ENCODE data around the gene DIO3. TPM values are rescaled to one million over a fixed set of nuclear protein-coding genes. Genes with fewer than 3 reads are reported as not detected.

Gene DIO3
- total RNA-seq, 1 donor from 2014 or later: 1.9 TPM

GRCh38 chr14:101590616-101591015, 29.3 kb downstream of the DIO3 start:
- H3K9me3 ChIP-seq: no peaks in the 10 kb centered on the region
- intact Hi-C loops (cut with DNase I): no loop called here
- no peak overlapping the region for H3K27ac ChIP-seq
- DNase-seq (no peak), ATAC-seq (no peak)
- no peak for TF ChIP-seq CTCF (IDR thresholded peaks at IDR 0.05)
- H3K4me3 ChIP-seq: no peak overlapping the region
- no peaks in the 10 kb centered on the region for H3K4me1 ChIP-seq
- no peaks in the 10 kb centered on the region for H3K36me3 ChIP-seq
- no peaks in the 10 kb centered on the region for H3K27me3 ChIP-seq (ENCODE audit: low read depth)

- Histone ChIP-seq H3K36me3 (no peaks in the 10 kb centered on the region), H3K27me3 (ENCODE audit: low read depth) (no peaks in the 10 kb centered on the region), H3K4me1 (no peaks in the 10 kb centered on the region), H3K27ac (no peak overlapping the region), H3K4me3 (no peak overlapping the region), H3K9me3 (no peaks in the 10 kb centered on the region)
- no peak for TF ChIP-seq CTCF (IDR thresholded peaks at IDR 0.05)
- ATAC-seq: no peak
- no peak for DNase-seq
- intact Hi-C loops (cut with DNase I): no loop called here
These were observed 29.8 kb downstream of the DIO3 start for GRCh38 chr14:101591121-101591520.

- no peak overlapping the region for H3K4me3 ChIP-seq
- ATAC-seq: no peak
- intact Hi-C loops (cut with DNase I): no loop called here
- H3K36me3 ChIP-seq: no peaks in the 10 kb centered on the region
- H3K27me3 ChIP-seq (ENCODE audit: low read depth): no peaks in the 10 kb centered on the region
- H3K4me1 ChIP-seq: peaks cover 3% of the 10 kb centered on the region
- no peak for TF ChIP-seq CTCF (IDR thresholded peaks at IDR 0.05)
- DNase-seq: no peak
- H3K27ac ChIP-seq: no peak overlapping the region
- no peaks in the 10 kb centered on the region for H3K9me3 ChIP-seq
These were observed 30.3 kb downstream of the DIO3 start for GRCh38 chr14:101591582-101591981.

- no peaks in the 10 kb centered on the region for H3K36me3 ChIP-seq
- no peak for TF ChIP-seq CTCF (IDR thresholded peaks at IDR 0.05)
- ATAC-seq (no peak), DNase-seq (no peak)
- intact Hi-C loops (cut with DNase I): no loop called here
- no peaks in the 10 kb centered on the region for H3K27me3 ChIP-seq (ENCODE audit: low read depth)
- no peaks in the 10 kb centered on the region for H3K9me3 ChIP-seq
- H3K4me3 ChIP-seq: no peak overlapping the region
- peaks cover 9% of the 10 kb centered on the region for H3K4me1 ChIP-seq
- no peak overlapping the region for H3K27ac ChIP-seq
These were observed 32.3 kb downstream of the DIO3 start for GRCh38 chr14:101593411-101594238.

GRCh38 chr14:101594511-101595148, 33.3 kb downstream of the DIO3 start:
- intact Hi-C loops (cut with DNase I): no loop called here
- no peaks in the 10 kb centered on the region for H3K27me3 ChIP-seq (ENCODE audit: low read depth)
- DNase-seq: no peak

More at GRCh38 chr14:101594511-101595148, 33.3 kb downstream of the DIO3 start:
- Histone ChIP-seq H3K27ac (no peak overlapping the region), H3K4me1 (peaks cover 9% of the 10 kb centered on the region), H3K36me3 (no peaks in the 10 kb centered on the region), H3K4me3 (no peak overlapping the region), H3K9me3 (no peaks in the 10 kb centered on the region)
- no peak for ATAC-seq
- TF ChIP-seq CTCF (IDR thresholded peaks at IDR 0.05): no peak
